HG03175 (cell line): ENCODE measurements around the gene NSDHL.

Experiments used
- ATAC-seq: cut with Tn5 transposase; IDR thresholded peaks from one replicate; pipeline ENCODE4 v1.9.1; 2021; ENCODE audit warnings: mild to moderate bottlenecking, moderate library complexity; ENCODE audit not compliant: unreplicated experiment

Gene NSDHL

GRCh38 chrX:152910018-152910417 lies 79.2 kb downstream of the NSDHL start:
- ATAC-seq: peak; percentile 71

GRCh38 chrX:152912106-152912505 lies 81.2 kb downstream of the NSDHL start:
- no peak for ATAC-seq

- ATAC-seq: no peak
These were observed 81.8 kb downstream of the NSDHL start for GRCh38 chrX:152912641-152913040.

GRCh38 chrX:152913346-152913745 lies 82.5 kb downstream of the NSDHL start:
- ATAC-seq: no peak

GRCh38 chrX:152913910-152914309 lies 83.0 kb downstream of the NSDHL start:
- no peak for ATAC-seq

- peak; percentile 85 for ATAC-seq
These were observed 84.8 kb downstream of the NSDHL start for GRCh38 chrX:152915541-152916241.

GRCh38 chrX:152917656-152918579 lies 87.1 kb downstream of the NSDHL start:
- ATAC-seq: no peak

GRCh38 chrX:152918707-152919106 lies 87.8 kb downstream of the NSDHL start:
- ATAC-seq: no peak
